CD8-positive, alpha-beta memory T cell (primary cell): ENCODE measurements around the gene DBNDD1. TPM values are rescaled to one million over a fixed set of nuclear protein-coding genes. Genes with fewer than 3 reads are reported as not detected.

Experiments used
- CTCF ChIA-PET: fragments of 350-600 bp; sonication (Branson Sonifier 250); formaldehyde crosslinking; loops from one replicate; lab custom pipeline; 2021; ENCODE audit warnings: antibody characterized with exemption; lab: Charles Lee
- POLR2A ChIA-PET: fragments of 350-600 bp; sonication (Branson Sonifier 250); formaldehyde crosslinking; loops from one replicate; lab custom pipeline; 2021; ENCODE audit warnings: antibody characterized with exemption; lab: Charles Lee
- DNase-seq, 5 donors: peaks; one replicate each; pipeline versions ENCODE4 v3.0.0 to v3.0.0-alpha.2; 2020 to 2022; ENCODE audit warnings: mixed read lengths in 1 of 5
- H3K27ac ChIP-seq: one replicate; pipeline ENCODE4 v1.7.0; 2013; ENCODE audit warnings: low read depth, mild to moderate bottlenecking, low read length, moderate library complexity
- H3K27me3 ChIP-seq: 2 replicates; pipeline ENCODE4 v1.7.0; 2013; ENCODE audit warnings: low read length, mild to moderate bottlenecking; ENCODE audit not compliant: insufficient read depth, poor library complexity, severe bottlenecking
- H3K36me3 ChIP-seq: 2 replicates; pipeline ENCODE4 v1.7.0; 2013; ENCODE audit warnings: mild to moderate bottlenecking, low read length, moderate library complexity; ENCODE audit not compliant: insufficient read depth
- H3K4me1 ChIP-seq: 2 replicates; pipeline ENCODE4 v1.7.0; 2013; ENCODE audit warnings: mild to moderate bottlenecking, low read length, moderate library complexity; ENCODE audit not compliant: insufficient read depth
- H3K4me3 ChIP-seq: 2 replicates; pipeline ENCODE4 v1.7.0; 2013; ENCODE audit warnings: mild to moderate bottlenecking, low read length
- H3K9me3 ChIP-seq: 2 replicates; pipeline ENCODE4 v1.7.0; 2013; ENCODE audit warnings: mild to moderate bottlenecking, low read length
- H3K27ac Mint-ChIP-seq, 8 donors: one replicate each; pipeline ENCODE4 v1.8.0; 2020 to 2021; ENCODE audit warnings: mixed read lengths in 8 of 8, mild to moderate bottlenecking in 6 of 8, inconsistent platforms in 3 of 8, moderate library complexity in 3 of 8
- H3K27me3 Mint-ChIP-seq, 2 donors: one replicate each; pipeline ENCODE4 v1.8.0; 2020 to 2021; ENCODE audit warnings: mixed read lengths in 2 of 2, mild to moderate bottlenecking in 1 of 2, moderate library complexity in 1 of 2
- H3K36me3 Mint-ChIP-seq, 3 donors: one replicate each; pipeline ENCODE4 v1.8.0; 2020 to 2021; ENCODE audit warnings: mixed read lengths in 3 of 3, inconsistent platforms in 1 of 3, mild to moderate bottlenecking in 1 of 3
- H3K4me1 Mint-ChIP-seq, 3 donors: one replicate each; pipeline ENCODE4 v1.8.0; 2020 to 2021; ENCODE audit warnings: mixed read lengths in 3 of 3, inconsistent platforms in 1 of 3, mild to moderate bottlenecking in 1 of 3
- H3K4me3 Mint-ChIP-seq, 7 donors: one replicate each; pipeline ENCODE4 v1.8.0; 2020 to 2021; ENCODE audit warnings: mixed read lengths in 7 of 7, mild to moderate bottlenecking in 6 of 7, moderate library complexity in 4 of 7, inconsistent platforms in 2 of 7
- H3K9me3 Mint-ChIP-seq, 5 donors: one replicate each; pipeline ENCODE4 v1.8.0; 2020 to 2022; ENCODE audit warnings: mixed read lengths in 5 of 5, mild to moderate bottlenecking in 3 of 5, moderate library complexity in 2 of 5, inconsistent platforms in 1 of 5
- polyA plus RNA-seq: library from polyadenylated mRNA; unstranded; fragments of 300-500 nt; fragmentation: Illumina TruSeq; gene quantifications from one replicate; pipeline ENCODE4 v1.2.3, GENCODE V29; 2021
- total RNA-seq, 2 experiments: library from RNA; stranded (reverse); gene quantifications; one replicate each; pipeline ENCODE4 v1.2.3, GENCODE V29; 2021

DBNDD1 gene
- total and polyA plus RNA-seq, 3 experiments from 2014 or later, result 0.13 to 0.94 (median 0.18) TPM

DNA sequence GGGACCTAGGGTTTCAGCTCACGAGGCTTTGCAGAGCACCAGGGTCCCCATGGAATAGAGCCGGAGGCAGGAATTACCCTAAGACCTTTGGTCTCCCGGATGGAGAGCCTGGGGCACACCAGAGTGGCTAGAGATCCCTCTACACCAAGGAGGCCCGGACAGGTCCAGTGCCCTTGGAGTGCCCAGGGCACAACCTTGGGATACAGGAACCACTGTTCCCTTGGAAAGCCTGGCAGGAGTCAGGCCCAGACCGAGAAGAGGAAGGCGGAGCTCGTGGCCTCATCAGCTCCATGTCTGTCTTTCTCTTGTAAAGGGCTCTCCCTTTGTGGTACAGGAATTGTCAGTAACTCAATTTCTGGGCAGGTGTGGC is 3.8 kb upstream of the DBNDD1 start:
- no peak for DNase-seq
- Mint-ChIP-seq H3K36me3 (no peaks in the 10 kb centered on the region), H3K27ac (peak overlapping the region in 1 of 8 donors; percentile 29), H3K4me3 (peak overlapping the region in 5 of 7 donors; percentile 32 to 82 (median 51)), H3K4me1 (peaks cover 20 to 36% (median 27%) of the 10 kb centered on the region in 3 donors), H3K27me3 (peaks cover 3 to 4% of the 10 kb centered on the region in 2 donors), H3K9me3 (no peaks in the 10 kb centered on the region)
- ChIA-PET CTCF (no interaction called here), POLR2A (no interaction called here)
- Histone ChIP-seq H3K27me3 (peaks cover 3% of the 10 kb centered on the region), H3K27ac (peak overlapping the region; percentile 47), H3K4me1 (peaks cover 22% of the 10 kb centered on the region), H3K4me3 (peak overlapping the region; percentile 60), H3K9me3 (no peaks in the 10 kb centered on the region), H3K36me3 (no peaks in the 10 kb centered on the region)

DNA sequence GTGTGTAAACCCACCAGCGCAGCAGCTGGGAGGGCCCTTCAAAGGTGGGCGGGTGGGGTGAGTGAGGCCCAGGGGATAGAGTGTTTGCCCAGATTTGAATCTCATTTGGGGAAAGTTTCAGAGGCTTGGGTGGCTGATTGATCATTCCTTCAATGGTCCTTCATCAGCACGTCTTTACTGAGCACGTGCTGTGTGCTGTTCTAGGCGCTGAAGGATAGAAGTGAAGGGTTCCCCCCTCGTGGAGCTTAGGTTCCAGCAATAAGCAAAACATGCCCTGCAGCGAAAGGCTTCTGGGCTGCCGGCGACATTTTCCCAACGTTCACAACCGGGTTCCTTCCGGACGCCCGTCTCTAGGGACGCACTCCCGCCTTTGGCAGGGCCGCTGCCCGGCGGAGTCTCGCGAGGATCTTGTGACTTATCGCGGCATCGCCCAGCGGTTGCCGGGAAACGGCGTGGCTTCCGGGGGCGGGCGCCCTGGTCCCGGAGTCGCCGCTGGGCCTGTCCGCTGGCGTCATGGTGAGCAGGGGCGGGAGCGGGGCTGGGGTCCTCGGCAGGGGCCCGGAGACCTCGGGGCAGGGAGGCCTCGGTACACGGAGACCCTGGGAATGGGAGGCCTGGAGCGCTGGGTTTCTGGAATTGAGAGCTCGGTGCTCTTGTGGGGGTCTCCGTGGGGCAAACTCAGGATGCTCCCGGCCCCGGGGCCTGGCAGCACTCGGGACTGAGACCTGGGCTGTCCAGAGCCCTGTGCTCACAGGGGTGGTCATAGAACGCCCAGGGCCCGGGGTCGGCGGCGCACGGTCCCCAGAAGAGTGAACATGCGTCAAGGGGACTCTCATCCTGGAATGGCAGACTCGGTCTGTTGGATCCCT is 3.2 kb upstream of the DBNDD1 start:
- H3K27me3 Mint-ChIP-seq, result peaks cover 3 to 7% of the 10 kb centered on the region in 2 donors
- Histone ChIP-seq H3K9me3 (no peaks in the 10 kb centered on the region), H3K4me3 (peak overlapping the region; percentile 60), H3K36me3 (no peaks in the 10 kb centered on the region), H3K27me3 (peaks cover 3% of the 10 kb centered on the region), H3K27ac (peak overlapping the region; percentile 47), H3K4me1 (peaks cover 22% of the 10 kb centered on the region)
- peak overlapping the region; percentile 73 to 91 (median 78) for H3K4me3 Mint-ChIP-seq
- peak; percentile 55 to 84 (median 67) for DNase-seq
- H3K36me3 Mint-ChIP-seq, result no peaks in the 10 kb centered on the region
- H3K27ac Mint-ChIP-seq, result peak overlapping the region in 6 of 8 donors; percentile 4 to 80 (median 66)
- CTCF ChIA-PET, result interaction anchor here (1.1 to 2.0 kb wide), 2 partner anchors 47 to 322 kb away, joined by 3 to 5 read pairs; no protein-coding TSS in a partner anchor
- H3K9me3 Mint-ChIP-seq, result no peaks in the 10 kb centered on the region
- POLR2A ChIA-PET, result interaction anchor here (0.6 to 0.7 kb wide), 2 partner anchors 73 to 664 kb away, joined by 3 to 6 read pairs; no protein-coding TSS in a partner anchor
- peaks cover 20 to 36% (median 27%) of the 10 kb centered on the region in 3 donors for H3K4me1 Mint-ChIP-seq

DNA sequence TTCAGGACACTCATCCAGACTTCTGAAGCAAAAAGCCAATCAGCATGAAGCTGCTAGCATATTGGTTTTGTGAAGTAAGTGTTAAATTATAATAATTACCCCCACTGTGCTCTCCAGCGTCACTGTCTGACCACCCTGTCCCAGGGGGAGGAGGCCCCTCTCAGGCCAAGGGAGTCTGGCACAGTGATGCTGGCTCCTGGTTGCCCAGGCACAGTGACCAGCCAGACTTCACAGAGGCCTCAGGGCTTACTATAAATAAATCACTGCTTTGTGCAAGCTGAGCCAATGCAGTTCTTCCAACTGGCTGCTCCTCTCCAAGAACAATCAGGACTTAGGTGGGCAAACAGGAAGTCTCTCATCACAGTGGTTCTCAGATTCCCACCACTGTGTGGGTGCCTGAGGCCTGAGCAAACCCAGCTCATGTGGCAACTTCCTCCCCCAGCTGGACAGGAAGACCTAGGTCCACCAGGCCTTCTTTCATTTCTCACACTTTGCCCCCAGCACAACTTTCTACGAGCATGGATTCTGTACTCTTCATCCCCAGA is 1.7 kb upstream of the DBNDD1 start:
- POLR2A ChIA-PET, result no interaction called here

DNA sequence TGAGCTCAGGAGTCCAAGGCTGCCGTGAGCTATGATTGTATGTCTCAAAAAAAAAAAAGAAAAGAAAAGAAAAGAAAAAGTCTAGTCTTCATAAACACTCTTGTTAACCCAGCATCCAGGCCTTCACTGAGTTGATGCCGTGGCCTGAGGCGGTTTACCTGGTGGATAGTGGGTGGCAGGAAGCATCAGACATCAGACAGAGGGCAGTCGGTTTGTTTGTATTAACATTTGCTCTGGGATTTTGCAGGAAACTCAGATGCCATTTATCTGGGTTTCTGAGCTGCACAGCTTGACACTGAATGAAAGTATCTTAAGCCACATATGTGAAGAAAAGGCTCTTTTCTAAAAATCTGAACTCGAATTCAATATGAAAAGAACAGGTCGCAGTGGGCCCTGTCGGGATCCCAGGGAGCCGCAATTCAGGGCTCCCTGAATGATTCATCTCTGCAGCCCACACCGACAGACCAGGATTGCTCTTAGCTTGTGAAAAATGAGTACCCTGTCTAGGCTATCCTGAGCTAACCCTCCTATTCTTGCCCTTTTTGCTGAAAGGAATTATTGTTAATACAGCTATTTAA is 1.1 kb upstream of the DBNDD1 start:
- ChIA-PET CTCF (interaction anchor here (0.6 to 2.0 kb wide), 4 partner anchors 11 to 779 kb away, joined by 3 to 5 read pairs (median 3); no protein-coding TSS in a partner anchor), POLR2A (interaction anchor here (0.7 kb wide), 1 partner anchor 181 kb away, joined by 5 read pairs; no protein-coding TSS in a partner anchor)
- peaks cover 15% of the 10 kb centered on the region for H3K4me1 ChIP-seq
- no peaks in the 10 kb centered on the region for H3K36me3 Mint-ChIP-seq
- no peak overlapping the region for H3K4me3 ChIP-seq
- no peak for DNase-seq
- H3K4me1 Mint-ChIP-seq, result peaks cover 15 to 27% (median 18%) of the 10 kb centered on the region in 3 donors
- H3K4me3 Mint-ChIP-seq, result peak overlapping the region; percentile 68 to 86 (median 78)
- H3K9me3 ChIP-seq, result no peaks in the 10 kb centered on the region
- no peaks in the 10 kb centered on the region for H3K9me3 Mint-ChIP-seq
- H3K27ac ChIP-seq, result no peak overlapping the region
- peaks cover 3% of the 10 kb centered on the region for H3K27me3 ChIP-seq
- peak overlapping the region in 1 of 8 donors; percentile 54 for H3K27ac Mint-ChIP-seq
- peaks cover 7% of the 10 kb centered on the region in 2 donors for H3K27me3 Mint-ChIP-seq
- H3K36me3 ChIP-seq, result no peaks in the 10 kb centered on the region

More for the DNA sequence above, 1.7 kb upstream of the DBNDD1 start:
- Histone ChIP-seq H3K27ac (no peak overlapping the region), H3K4me3 (no peak overlapping the region), H3K9me3 (no peaks in the 10 kb centered on the region), H3K4me1 (peaks cover 16% of the 10 kb centered on the region), H3K36me3 (no peaks in the 10 kb centered on the region), H3K27me3 (peaks cover 3% of the 10 kb centered on the region)
- Mint-ChIP-seq H3K4me3 (peak overlapping the region in 5 of 7 donors; percentile 8 to 66 (median 46)), H3K27me3 (peaks cover 3 to 7% of the 10 kb centered on the region in 2 donors), H3K9me3 (no peaks in the 10 kb centered on the region), H3K27ac (no peak overlapping the region), H3K36me3 (no peaks in the 10 kb centered on the region), H3K4me1 (peaks cover 16 to 29% (median 20%) of the 10 kb centered on the region in 3 donors)
- CTCF ChIA-PET, result interaction anchor here (1.4 to 2.0 kb wide), 3 partner anchors 12 to 321 kb away, joined by 3 to 5 read pairs (median 3); no protein-coding TSS in a partner anchor
- no peak for DNase-seq

DNA sequence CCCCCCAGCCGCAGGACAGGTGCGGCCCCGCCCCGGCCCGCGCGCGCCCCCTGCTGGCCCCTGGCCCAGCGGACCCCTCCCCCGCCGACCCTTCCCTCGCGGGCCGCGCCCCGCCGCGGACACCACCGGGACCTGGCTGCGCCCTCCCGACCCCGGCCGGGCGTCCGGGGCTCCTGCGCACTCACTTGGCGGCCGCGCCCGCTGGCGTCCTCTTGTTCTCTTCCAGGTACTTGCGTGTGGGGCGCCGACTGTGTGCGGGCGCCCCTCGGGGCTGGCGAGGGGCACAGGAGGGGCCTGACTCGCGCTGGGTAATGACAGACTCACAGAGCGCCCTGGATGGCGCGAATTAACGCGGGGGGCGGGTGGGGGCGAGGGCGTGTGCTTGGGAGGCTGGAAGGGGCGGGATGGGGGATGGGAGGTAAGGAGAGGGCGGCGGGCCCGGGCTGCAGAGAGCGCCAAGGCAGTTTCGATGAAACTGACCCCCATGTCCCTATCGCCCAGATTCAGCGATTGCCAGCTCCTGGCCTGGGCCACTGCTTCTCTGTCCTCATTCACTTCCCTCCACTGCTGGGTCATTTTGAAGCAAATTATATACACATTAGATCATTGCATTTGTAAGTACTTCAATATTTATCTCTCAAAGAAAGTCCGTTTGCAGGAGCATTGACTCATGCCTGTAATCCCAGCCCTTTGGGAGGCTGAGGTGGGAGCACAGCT is 445 bp upstream of the DBNDD1 start:
- no peaks in the 10 kb centered on the region for H3K9me3 ChIP-seq
- no peak overlapping the region for H3K4me3 ChIP-seq
- CTCF ChIA-PET, result interaction anchor here (0.6 to 1.5 kb wide), 3 partner anchors 10 to 779 kb away, joined by 3 read pairs; no protein-coding TSS in a partner anchor
- peaks cover 3% of the 10 kb centered on the region for H3K27me3 ChIP-seq
- no peaks in the 10 kb centered on the region for H3K36me3 ChIP-seq
- H3K27me3 Mint-ChIP-seq, result peaks cover 9 to 12% of the 10 kb centered on the region in 2 donors
- H3K27ac ChIP-seq, result no peak overlapping the region
- POLR2A ChIA-PET, result interaction anchor here (0.7 kb wide), 1 partner anchor 180 kb away, joined by 5 read pairs; no protein-coding TSS in a partner anchor
- peak overlapping the region; percentile 68 to 86 (median 78) for H3K4me3 Mint-ChIP-seq
- H3K27ac Mint-ChIP-seq, result peak overlapping the region in 1 of 8 donors; percentile 54
- H3K36me3 Mint-ChIP-seq, result no peaks in the 10 kb centered on the region
- peak; percentile 17 to 63 (median 39) for DNase-seq
- peaks cover 15 to 27% (median 18%) of the 10 kb centered on the region in 3 donors for H3K4me1 Mint-ChIP-seq
- H3K9me3 Mint-ChIP-seq, result no peaks in the 10 kb centered on the region
- peaks cover 15% of the 10 kb centered on the region for H3K4me1 ChIP-seq

DNA sequence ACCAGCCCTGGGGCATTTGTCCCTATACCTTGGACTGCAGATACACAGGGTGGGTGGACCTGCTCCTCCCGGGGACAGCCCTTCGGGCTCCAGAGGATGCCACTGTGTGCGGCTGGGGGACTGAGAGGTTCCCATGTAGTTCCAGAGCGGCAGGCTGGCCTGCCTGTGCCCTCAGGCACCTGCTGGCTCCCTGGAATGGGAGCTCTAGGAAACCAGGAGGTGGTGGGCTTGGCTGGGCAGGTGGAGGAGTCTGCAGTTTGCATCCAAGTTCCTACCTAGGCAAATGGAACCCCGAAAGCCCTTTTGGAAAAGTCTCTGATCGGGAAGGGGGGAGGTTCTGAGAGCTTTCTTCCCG is 982 bp downstream of the DBNDD1 start:
- Histone ChIP-seq H3K4me1 (peaks cover 14% of the 10 kb centered on the region), H3K36me3 (no peaks in the 10 kb centered on the region), H3K9me3 (no peaks in the 10 kb centered on the region), H3K27ac (no peak overlapping the region), H3K4me3 (no peak overlapping the region), H3K27me3 (peaks cover 3% of the 10 kb centered on the region)
- CTCF ChIA-PET, result interaction anchor here (1.3 kb wide), 1 partner anchor 9 kb away, joined by 3 read pairs; no protein-coding TSS in a partner anchor
- Mint-ChIP-seq H3K27me3 (peaks cover 13 to 17% of the 10 kb centered on the region in 2 donors), H3K4me1 (peaks cover 13 to 26% (median 15%) of the 10 kb centered on the region in 3 donors), H3K4me3 (peak overlapping the region; percentile 57 to 81 (median 69)), H3K9me3 (no peaks in the 10 kb centered on the region), H3K36me3 (no peaks in the 10 kb centered on the region), H3K27ac (no peak overlapping the region)
- POLR2A ChIA-PET, result interaction anchor here (1.1 kb wide), 1 partner anchor 9 kb away, joined by 3 read pairs; no protein-coding TSS in a partner anchor
- no peak for DNase-seq

DNA sequence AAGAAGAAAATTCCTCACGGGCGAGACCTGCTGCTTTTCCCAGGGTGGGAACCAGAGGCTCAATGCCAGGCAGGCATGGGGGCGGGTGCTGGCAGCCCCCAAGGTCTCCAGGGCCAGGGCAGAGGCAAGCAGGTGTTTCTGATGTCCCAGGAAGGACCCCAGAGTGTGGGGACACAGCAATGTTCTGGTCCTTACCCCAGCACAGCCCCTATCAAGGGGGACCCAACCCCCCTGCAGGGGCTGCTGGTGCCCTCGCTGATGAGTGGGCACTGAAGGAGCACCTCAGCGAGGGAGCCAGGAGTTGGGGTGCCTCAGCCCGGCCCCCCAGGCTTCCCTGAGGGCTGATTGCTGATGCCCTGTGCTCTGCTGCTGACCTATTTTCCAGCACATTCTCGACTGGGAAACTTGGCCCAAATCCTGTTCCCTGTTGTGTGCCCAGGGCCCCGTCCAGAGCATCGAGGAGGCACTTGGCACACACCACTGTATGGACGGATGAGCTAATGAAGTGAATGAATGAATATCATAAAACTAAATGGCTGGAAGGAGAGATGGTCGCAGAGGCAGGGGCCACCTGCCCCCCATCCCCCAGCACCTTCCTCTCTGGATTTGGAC is 2.8 kb downstream of the DBNDD1 start:
- DNase-seq, result no peak
- Histone ChIP-seq H3K4me3 (no peak overlapping the region), H3K27ac (no peak overlapping the region), H3K4me1 (no peaks in the 10 kb centered on the region), H3K36me3 (no peaks in the 10 kb centered on the region), H3K9me3 (no peaks in the 10 kb centered on the region), H3K27me3 (peaks cover 3% of the 10 kb centered on the region)
- Mint-ChIP-seq H3K9me3 (no peaks in the 10 kb centered on the region), H3K4me1 (peaks cover 5 to 11% (median 7%) of the 10 kb centered on the region in 3 donors), H3K4me3 (no peak overlapping the region), H3K27ac (no peak overlapping the region), H3K36me3 (no peaks in the 10 kb centered on the region), H3K27me3 (peaks cover 13 to 19% of the 10 kb centered on the region in 2 donors)
- CTCF ChIA-PET, result no interaction called here
- POLR2A ChIA-PET, result no interaction called here
